Adrenal gland (tissue), 5 donors: ENCODE data around the gene SOBP.

Experiments
- CTCF ChIP-seq, 6 experiments: fragments of 450-650 bp in 4 of 6; fragments of 200-600 bp in 2 of 6; sonication (generic) in 1 of 6; IDR thresholded peaks; 1 replicate in 5 of 6; 2 replicates in 1 of 6; pipeline versions ENCODE4 v1.5.1 to v1.8.0; 2016 to 2021; ENCODE audit warnings: antibody characterized with exemption in 6 of 6, mild to moderate bottlenecking in 2 of 6, moderate library complexity in 1 of 6
- POLR2A ChIP-seq, 2 donors: fragments of 450-650 bp; IDR thresholded peaks; one replicate each; pipeline ENCODE4 v1.6.1; 2017; ENCODE audit warnings: antibody characterized with exemption in 2 of 2, mild to moderate bottlenecking in 2 of 2, moderate library complexity in 1 of 2
- donor health status: DM: no; HTN: no; CAD: no.

GRCh38 chr6:107460083-107460631, 29.8 kb upstream of the SOBP start:
- TF ChIP-seq CTCF (IDR thresholded peaks at IDR 0.05): no peak
- no peak for TF ChIP-seq POLR2A (IDR thresholded peaks at IDR 0.05)
